ENCODE data around the gene ZC2HC1B. TPM values are rescaled to one million over a fixed set of nuclear protein-coding genes. Genes with fewer than 3 reads are reported as not detected.

ZC2HC1B gene
- total RNA-seq, 1 donor from 2014 or later: not detected

- H3K27me3 Mint-ChIP-seq (ENCODE audit: low read depth): no peaks in the 10 kb centered on the region
- no peaks in the 10 kb centered on the region for H3K9me3 Mint-ChIP-seq
- H3K36me3 Mint-ChIP-seq (ENCODE audit: low read depth): no peaks in the 10 kb centered on the region
- intact Hi-C loops (cut with micrococcal nuclease): no loop called here
- H3K27ac Mint-ChIP-seq: no peak overlapping the region
- no peaks in the 10 kb centered on the region for H3K4me1 Mint-ChIP-seq (ENCODE audit: low read depth)
- no peak for DNase-seq (ENCODE audit: low spot score)
- no peak overlapping the region for H3K4me3 Mint-ChIP-seq (ENCODE audit: low read depth)
Measured at GRCh38 chr6:143948208-143948607, 83.9 kb downstream of the ZC2HC1B start.

GRCh38 chr6:143949535-143949934 is 85.3 kb downstream of the ZC2HC1B start:
- intact Hi-C loops (cut with micrococcal nuclease): no loop called here
- H3K9me3 Mint-ChIP-seq: no peaks in the 10 kb centered on the region
- no peaks in the 10 kb centered on the region for H3K36me3 Mint-ChIP-seq (ENCODE audit: low read depth)

GRCh38 chr6:143949962-143950361 is 85.7 kb downstream of the ZC2HC1B start:
- no peaks in the 10 kb centered on the region for H3K27me3 Mint-ChIP-seq (ENCODE audit: low read depth)
- no peaks in the 10 kb centered on the region for H3K9me3 Mint-ChIP-seq
- DNase-seq (ENCODE audit: low spot score): no peak
- no peaks in the 10 kb centered on the region for H3K36me3 Mint-ChIP-seq (ENCODE audit: low read depth)
- H3K4me3 Mint-ChIP-seq (ENCODE audit: low read depth): no peak overlapping the region
- no peak overlapping the region for H3K27ac Mint-ChIP-seq
- intact Hi-C loops (cut with micrococcal nuclease): no loop called here
- no peaks in the 10 kb centered on the region for H3K4me1 Mint-ChIP-seq (ENCODE audit: low read depth)

More at GRCh38 chr6:143949535-143949934, 85.3 kb downstream of the ZC2HC1B start:
- DNase-seq (ENCODE audit: low spot score): no peak
- H3K27me3 Mint-ChIP-seq (ENCODE audit: low read depth): no peaks in the 10 kb centered on the region
- H3K4me3 Mint-ChIP-seq (ENCODE audit: low read depth): no peak overlapping the region
- no peaks in the 10 kb centered on the region for H3K4me1 Mint-ChIP-seq (ENCODE audit: low read depth)
- H3K27ac Mint-ChIP-seq: no peak overlapping the region

DNA sequence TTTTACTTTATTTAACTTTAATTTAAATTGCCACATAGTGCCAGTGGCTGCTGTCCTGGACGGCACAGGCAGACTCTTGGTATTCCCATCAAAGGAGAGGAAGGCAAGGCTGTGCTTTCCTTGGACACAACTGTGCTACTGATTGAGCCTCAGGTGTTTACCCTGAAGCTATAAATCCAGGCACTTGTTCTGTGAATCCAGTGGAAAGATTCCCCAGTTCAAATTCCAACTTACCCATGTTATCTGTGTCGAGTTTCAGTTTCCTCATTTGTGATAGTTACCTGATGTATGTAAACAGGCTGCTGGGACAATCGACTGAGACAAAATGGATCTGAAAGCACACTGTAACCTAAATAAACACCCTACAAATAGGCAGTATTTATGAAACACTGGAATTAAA is 86.6 kb downstream of the ZC2HC1B start:
- no peak for DNase-seq (ENCODE audit: low spot score)
- Mint-ChIP-seq H3K27ac (no peak overlapping the region), H3K4me1 (ENCODE audit: low read depth) (no peaks in the 10 kb centered on the region), H3K27me3 (ENCODE audit: low read depth) (no peaks in the 10 kb centered on the region), H3K36me3 (ENCODE audit: low read depth) (no peaks in the 10 kb centered on the region), H3K9me3 (no peaks in the 10 kb centered on the region), H3K4me3 (ENCODE audit: low read depth) (no peak overlapping the region)
- intact Hi-C loops (cut with micrococcal nuclease): no loop called here

GRCh38 chr6:143952060-143952778 is 87.9 kb downstream of the ZC2HC1B start:
- no peaks in the 10 kb centered on the region for H3K9me3 Mint-ChIP-seq
- intact Hi-C loops (cut with micrococcal nuclease): no loop called here

DNA sequence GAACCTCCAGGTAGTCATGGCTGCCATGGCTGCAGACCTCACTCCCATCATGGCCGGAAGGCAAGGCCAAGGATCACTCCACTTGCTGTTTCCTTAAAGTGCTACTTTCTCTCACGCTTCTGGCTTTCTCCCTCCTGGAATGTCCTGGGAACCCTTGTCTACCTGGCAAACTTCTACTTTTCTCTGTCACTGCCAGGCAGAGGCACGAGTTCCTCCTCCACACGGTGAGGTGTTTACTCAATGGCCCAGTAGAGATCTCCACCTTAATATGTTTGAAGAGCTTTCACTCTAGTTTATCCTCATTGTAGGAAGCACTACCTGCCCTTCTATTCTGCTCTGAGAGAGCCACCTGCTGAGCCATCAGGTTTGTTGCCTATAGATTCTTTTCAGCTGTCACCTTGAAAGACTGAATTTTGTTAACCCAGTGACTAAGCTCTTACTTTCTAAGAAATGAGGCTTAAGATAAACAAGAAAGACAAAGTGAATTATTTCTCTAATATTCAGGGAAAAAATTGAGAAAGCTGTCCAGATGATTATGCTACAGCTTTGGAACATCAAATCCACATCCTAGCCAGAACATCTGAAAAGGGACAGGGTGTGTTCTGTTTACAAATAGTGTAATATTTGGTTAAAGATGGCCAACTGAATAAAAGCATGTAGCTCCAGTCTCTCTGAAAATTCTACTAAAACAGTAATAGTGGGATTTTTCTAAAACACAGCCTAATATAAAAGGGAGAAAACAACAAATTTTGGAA is 88.8 kb downstream of the ZC2HC1B start:
- no peaks in the 10 kb centered on the region for H3K36me3 Mint-ChIP-seq (ENCODE audit: low read depth)
- H3K4me3 Mint-ChIP-seq (ENCODE audit: low read depth): no peak overlapping the region
- H3K9me3 Mint-ChIP-seq: no peaks in the 10 kb centered on the region
- no peak for DNase-seq (ENCODE audit: low spot score)
- intact Hi-C loops (cut with micrococcal nuclease): no loop called here
- H3K4me1 Mint-ChIP-seq (ENCODE audit: low read depth): no peaks in the 10 kb centered on the region
- H3K27ac Mint-ChIP-seq: no peak overlapping the region
- no peaks in the 10 kb centered on the region for H3K27me3 Mint-ChIP-seq (ENCODE audit: low read depth)

More at GRCh38 chr6:143952060-143952778, 87.9 kb downstream of the ZC2HC1B start:
- no peaks in the 10 kb centered on the region for H3K27me3 Mint-ChIP-seq (ENCODE audit: low read depth)
- no peak overlapping the region for H3K4me3 Mint-ChIP-seq (ENCODE audit: low read depth)
- no peaks in the 10 kb centered on the region for H3K4me1 Mint-ChIP-seq (ENCODE audit: low read depth)
- H3K27ac Mint-ChIP-seq: no peak overlapping the region
- H3K36me3 Mint-ChIP-seq (ENCODE audit: low read depth): no peaks in the 10 kb centered on the region
- DNase-seq (ENCODE audit: low spot score): no peak

- DNase-seq (ENCODE audit: low spot score): no peak
- Mint-ChIP-seq H3K27ac (no peak overlapping the region), H3K4me3 (ENCODE audit: low read depth) (no peak overlapping the region), H3K27me3 (ENCODE audit: low read depth) (no peaks in the 10 kb centered on the region), H3K9me3 (no peaks in the 10 kb centered on the region), H3K4me1 (ENCODE audit: low read depth) (no peaks in the 10 kb centered on the region), H3K36me3 (ENCODE audit: low read depth) (no peaks in the 10 kb centered on the region)
- intact Hi-C loops (cut with micrococcal nuclease): no loop called here
Measured at GRCh38 chr6:143953922-143954321, 89.6 kb downstream of the ZC2HC1B start.

DNA sequence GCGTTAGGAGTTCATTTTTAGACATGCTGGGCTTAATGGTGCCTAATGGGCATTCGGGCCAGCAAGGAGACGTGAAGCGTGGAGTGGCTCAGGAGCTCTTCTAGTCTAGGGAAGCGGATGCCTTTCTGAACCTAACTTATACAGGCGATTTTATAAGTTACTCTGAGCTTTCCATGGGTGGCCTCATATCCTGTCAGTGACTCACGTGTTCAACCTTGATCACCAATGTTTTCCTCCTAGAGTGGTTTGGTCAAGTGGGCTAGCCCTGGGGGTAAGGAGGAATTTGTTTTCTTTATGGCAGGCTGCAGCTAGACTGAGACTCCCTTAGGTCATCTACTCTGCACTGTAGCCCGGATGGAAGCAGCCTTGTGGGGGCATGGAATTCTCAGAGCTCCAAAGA is 91.7 kb downstream of the ZC2HC1B start:
- DNase-seq (ENCODE audit: low spot score): no peak
- H3K27ac Mint-ChIP-seq: no peak overlapping the region
- H3K4me1 Mint-ChIP-seq (ENCODE audit: low read depth): no peaks in the 10 kb centered on the region
- H3K4me3 Mint-ChIP-seq (ENCODE audit: low read depth): no peak overlapping the region
- H3K27me3 Mint-ChIP-seq (ENCODE audit: low read depth): no peaks in the 10 kb centered on the region
- intact Hi-C loops (cut with micrococcal nuclease): no loop called here
- H3K36me3 Mint-ChIP-seq (ENCODE audit: low read depth): no peaks in the 10 kb centered on the region
- no peaks in the 10 kb centered on the region for H3K9me3 Mint-ChIP-seq

- no peaks in the 10 kb centered on the region for H3K9me3 Mint-ChIP-seq
- intact Hi-C loops (cut with micrococcal nuclease): no loop called here
Measured at GRCh38 chr6:143957679-143958274, 93.5 kb downstream of the ZC2HC1B start.

GRCh38 chr6:143958839-143959399 is 94.6 kb downstream of the ZC2HC1B start:
- H3K36me3 Mint-ChIP-seq (ENCODE audit: low read depth): no peaks in the 10 kb centered on the region
- intact Hi-C loops (cut with micrococcal nuclease): no loop called here
- H3K27me3 Mint-ChIP-seq (ENCODE audit: low read depth): no peaks in the 10 kb centered on the region
- no peaks in the 10 kb centered on the region for H3K4me1 Mint-ChIP-seq (ENCODE audit: low read depth)
- DNase-seq (ENCODE audit: low spot score): no peak
- no peak overlapping the region for H3K4me3 Mint-ChIP-seq (ENCODE audit: low read depth)
- H3K27ac Mint-ChIP-seq: no peak overlapping the region
- H3K9me3 Mint-ChIP-seq: no peaks in the 10 kb centered on the region

More at GRCh38 chr6:143957679-143958274, 93.5 kb downstream of the ZC2HC1B start:
- DNase-seq (ENCODE audit: low spot score): no peak
- Mint-ChIP-seq H3K27ac (no peak overlapping the region), H3K27me3 (ENCODE audit: low read depth) (no peaks in the 10 kb centered on the region), H3K36me3 (ENCODE audit: low read depth) (no peaks in the 10 kb centered on the region), H3K4me1 (ENCODE audit: low read depth) (no peaks in the 10 kb centered on the region), H3K4me3 (ENCODE audit: low read depth) (no peak overlapping the region)

DNA sequence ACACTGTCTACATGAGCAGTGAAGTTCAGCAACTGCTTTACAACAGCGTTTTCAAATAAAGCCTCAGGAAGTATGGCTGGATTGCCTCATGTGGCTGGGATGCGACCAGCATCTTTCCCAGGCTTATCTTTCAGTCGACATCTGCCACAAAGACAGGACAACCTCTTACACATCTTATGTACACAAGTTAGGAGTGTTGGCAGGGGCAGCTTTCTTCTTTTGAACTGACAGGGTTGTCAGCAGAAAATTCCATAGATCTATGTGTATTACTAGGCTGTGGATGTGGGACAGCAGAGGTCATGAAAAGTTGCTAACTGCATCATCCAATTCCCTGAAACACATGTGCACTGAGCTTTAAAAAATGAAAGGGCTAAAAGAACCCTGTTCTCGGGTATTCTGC is 95.7 kb downstream of the ZC2HC1B start:
- intact Hi-C loops (cut with micrococcal nuclease): no loop called here
- Mint-ChIP-seq H3K9me3 (no peaks in the 10 kb centered on the region), H3K4me1 (ENCODE audit: low read depth) (no peaks in the 10 kb centered on the region), H3K27ac (no peak overlapping the region), H3K27me3 (ENCODE audit: low read depth) (no peaks in the 10 kb centered on the region), H3K4me3 (ENCODE audit: low read depth) (no peak overlapping the region), H3K36me3 (ENCODE audit: low read depth) (no peaks in the 10 kb centered on the region)
- DNase-seq (ENCODE audit: low spot score): no peak

DNA sequence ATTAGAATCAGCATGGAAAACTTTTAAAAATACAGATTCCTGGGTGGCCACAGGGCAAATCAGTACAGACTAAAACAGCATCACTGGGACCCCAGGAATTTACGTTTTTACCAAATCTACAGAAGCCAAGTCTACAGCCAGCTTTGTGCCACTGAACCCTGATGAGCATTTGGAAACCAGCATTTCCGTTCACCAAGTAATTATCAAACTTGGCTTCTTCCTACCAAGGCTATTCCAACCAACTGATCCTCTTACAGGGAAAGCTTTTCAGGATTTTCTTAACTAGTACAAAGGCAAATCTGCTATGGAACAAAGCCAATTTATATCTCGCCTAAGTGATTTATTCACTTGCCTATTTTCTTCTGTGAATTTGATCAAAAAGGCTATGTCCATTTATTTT is 96.8 kb downstream of the ZC2HC1B start:
- no peak for DNase-seq (ENCODE audit: low spot score)
- Mint-ChIP-seq H3K4me1 (ENCODE audit: low read depth) (peaks cover 3% of the 10 kb centered on the region), H3K27me3 (ENCODE audit: low read depth) (no peaks in the 10 kb centered on the region), H3K36me3 (ENCODE audit: low read depth) (no peaks in the 10 kb centered on the region), H3K27ac (no peak overlapping the region), H3K9me3 (no peaks in the 10 kb centered on the region), H3K4me3 (ENCODE audit: low read depth) (no peak overlapping the region)
- intact Hi-C loops (cut with micrococcal nuclease): no loop called here
